GM06990 (cell line): ENCODE results near the gene KIZ.

Experiments
- DNase-seq: peaks from one replicate; pipeline ENCODE4 v3.0.0-alpha.2; 2011; ENCODE audit not compliant: insufficient read length; ENCODE audit errors: extremely low read depth
- H3K27me3 ChIP-seq: replicated peaks from 2 replicates; pipeline ENCODE4 v1.6.0; 2011; ENCODE audit warnings: low read length; ENCODE audit not compliant: control insufficient read depth, insufficient read depth
- H3K36me3 ChIP-seq: 2 replicates; pipeline ENCODE4 v1.5.1; 2011; ENCODE audit warnings: low read length; ENCODE audit not compliant: control insufficient read depth, insufficient read depth
- H3K4me3 ChIP-seq: replicated peaks from 2 replicates; pipeline ENCODE4 v1.5.1; 2011; ENCODE audit warnings: low read depth, mild to moderate bottlenecking, control low read depth, low read length
- TF ChIP-seq, protein P1 (sequence below): IDR thresholded peaks from 2 replicates; pipeline ENCODE4 v1.5.1; 2011; ENCODE audit warnings: low read length, control low read depth, mild to moderate bottlenecking, inconsistent platforms; ENCODE audit not compliant: insufficient read depth, poor library complexity, severe bottlenecking

KIZ gene

DNA sequence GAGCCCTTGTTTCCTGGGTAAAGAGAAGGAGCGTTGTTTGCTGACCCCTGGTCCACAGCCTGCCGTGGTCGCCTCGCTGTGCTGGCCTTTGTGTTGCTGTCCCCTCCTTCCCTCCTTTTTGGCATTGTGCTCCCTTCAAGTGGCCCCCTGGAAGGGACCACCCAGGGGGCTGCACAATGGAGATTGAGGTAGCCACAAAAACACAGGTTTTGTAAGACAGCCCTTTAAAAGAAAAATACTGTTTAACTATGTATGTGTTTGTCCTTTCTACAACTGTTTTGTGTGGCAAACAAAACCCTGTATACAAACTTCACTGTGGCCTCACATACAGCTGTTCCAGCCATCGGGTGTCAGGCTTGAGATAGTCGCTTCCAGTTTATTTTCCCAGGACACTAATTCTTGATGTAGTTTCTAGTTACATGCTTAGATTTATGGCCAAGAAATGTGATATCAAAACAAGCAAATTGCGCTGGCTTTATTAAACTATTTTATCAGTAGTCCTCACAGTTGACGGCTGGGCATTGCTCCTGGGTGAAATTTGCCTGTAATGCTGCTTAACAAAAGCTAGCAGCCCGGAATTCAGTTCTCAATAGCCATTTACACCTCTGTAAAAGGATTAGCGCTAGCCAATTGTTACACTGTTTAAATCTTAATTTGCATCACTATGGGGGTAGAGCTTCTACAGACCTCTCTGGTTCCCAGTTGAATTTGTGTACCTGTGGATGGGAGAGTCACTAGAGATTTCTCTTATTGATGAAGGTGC lies 64.1 kb downstream of the KIZ start:
- Histone ChIP-seq H3K27me3 (no peaks in the 10 kb centered on the region), H3K36me3 (no peaks in the 10 kb centered on the region), H3K4me3 (no peak overlapping the region)
- TF ChIP-seq, protein P1, sequence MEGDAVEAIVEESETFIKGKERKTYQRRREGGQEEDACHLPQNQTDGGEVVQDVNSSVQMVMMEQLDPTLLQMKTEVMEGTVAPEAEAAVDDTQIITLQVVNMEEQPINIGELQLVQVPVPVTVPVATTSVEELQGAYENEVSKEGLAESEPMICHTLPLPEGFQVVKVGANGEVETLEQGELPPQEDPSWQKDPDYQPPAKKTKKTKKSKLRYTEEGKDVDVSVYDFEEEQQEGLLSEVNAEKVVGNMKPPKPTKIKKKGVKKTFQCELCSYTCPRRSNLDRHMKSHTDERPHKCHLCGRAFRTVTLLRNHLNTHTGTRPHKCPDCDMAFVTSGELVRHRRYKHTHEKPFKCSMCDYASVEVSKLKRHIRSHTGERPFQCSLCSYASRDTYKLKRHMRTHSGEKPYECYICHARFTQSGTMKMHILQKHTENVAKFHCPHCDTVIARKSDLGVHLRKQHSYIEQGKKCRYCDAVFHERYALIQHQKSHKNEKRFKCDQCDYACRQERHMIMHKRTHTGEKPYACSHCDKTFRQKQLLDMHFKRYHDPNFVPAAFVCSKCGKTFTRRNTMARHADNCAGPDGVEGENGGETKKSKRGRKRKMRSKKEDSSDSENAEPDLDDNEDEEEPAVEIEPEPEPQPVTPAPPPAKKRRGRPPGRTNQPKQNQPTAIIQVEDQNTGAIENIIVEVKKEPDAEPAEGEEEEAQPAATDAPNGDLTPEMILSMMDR: no peak
- no peak for DNase-seq

DNA sequence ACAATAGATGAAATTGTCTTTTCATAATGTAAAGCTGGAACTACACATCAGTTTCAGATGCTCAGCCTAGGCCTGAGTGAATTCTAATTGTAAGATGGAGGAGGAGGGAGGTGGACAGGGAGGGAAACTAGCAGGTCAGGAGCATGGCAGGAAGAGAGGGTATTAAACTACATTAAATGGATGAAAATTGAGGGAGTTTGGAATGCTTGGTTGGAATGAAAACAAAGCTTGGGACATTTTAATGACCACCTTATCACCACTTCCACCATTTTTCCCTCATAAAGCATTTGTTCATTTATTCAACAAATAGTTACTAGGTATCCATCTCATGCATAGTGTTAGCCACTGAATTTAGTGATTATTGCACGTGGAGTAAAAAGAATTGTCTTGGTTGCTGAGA lies 65.0 kb downstream of the KIZ start:
- Histone ChIP-seq H3K4me3 (no peak overlapping the region), H3K27me3 (no peaks in the 10 kb centered on the region), H3K36me3 (no peaks in the 10 kb centered on the region)
- DNase-seq: no peak
- TF ChIP-seq, protein P1: no peak

DNA sequence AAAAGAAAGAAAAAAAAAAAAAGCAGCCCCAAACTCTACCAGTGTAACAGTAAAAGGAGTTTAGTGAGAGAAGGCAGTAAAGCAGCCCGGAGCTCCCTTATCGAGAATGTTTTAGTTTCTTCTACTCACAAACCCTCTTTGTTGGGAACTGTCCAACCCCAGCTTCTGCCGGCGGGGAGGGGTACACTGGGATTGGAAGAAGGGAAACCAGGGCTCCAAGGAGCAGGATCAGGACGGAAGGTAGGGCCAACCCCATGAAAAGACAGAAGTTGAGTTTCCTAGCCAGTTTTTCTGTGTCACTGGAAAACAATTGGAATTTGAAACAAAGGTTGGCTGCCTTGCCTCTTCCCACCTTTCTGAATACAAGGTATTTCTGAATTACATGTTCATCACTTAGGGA lies 66.0 kb downstream of the KIZ start:
- Histone ChIP-seq H3K27me3 (no peaks in the 10 kb centered on the region), H3K36me3 (no peaks in the 10 kb centered on the region), H3K4me3 (no peak overlapping the region)
- DNase-seq: no peak
- TF ChIP-seq, protein P1: no peak

DNA sequence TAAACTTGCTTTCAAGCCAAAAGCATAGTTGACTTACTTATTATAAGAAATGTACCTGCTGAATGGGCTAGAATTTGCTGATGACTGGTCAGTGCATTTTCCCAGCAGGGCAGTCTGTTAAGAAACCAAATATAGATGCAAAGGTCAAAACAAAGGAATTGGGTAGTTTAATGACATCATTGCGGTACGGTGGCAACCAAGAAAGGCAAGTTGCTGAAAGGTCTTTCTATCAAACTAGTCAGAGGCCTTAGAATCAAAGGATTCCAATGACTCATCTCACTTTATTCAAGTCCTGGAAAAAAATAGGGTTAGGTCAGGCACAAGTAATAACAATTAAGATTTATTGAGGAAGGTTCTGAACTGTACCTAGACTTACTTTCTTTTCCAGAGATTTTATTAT lies 76.4 kb downstream of the KIZ start:
- TF ChIP-seq, protein P1: no peak
- no peak overlapping the region for H3K4me3 ChIP-seq

DNA sequence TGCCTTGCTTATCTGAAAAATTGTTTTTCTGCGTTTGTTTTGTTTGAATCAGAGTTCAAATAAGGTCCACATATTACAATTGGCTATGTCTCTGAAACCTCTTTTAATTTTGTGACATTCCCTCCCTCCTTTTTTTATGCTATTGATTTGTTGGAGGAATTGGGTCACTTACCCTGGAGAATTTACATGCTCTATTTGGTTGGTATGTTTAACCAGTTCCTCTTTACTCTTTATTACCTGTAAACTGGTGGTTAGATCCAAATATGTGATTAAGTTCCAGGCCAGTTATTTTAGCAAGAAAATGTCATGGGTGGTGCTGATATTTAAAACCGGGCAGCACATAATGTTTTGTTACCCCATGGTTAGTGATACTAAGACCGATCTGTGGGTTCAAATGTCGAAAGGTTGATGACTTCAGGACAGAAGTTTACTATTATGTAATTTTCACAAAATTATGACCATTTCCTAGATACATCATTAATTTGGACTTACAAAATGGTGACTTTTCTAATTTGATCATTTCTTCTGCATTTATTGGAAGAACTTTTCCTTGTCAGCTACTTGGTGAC lies 77.3 kb downstream of the KIZ start:
- Histone ChIP-seq H3K36me3 (no peaks in the 10 kb centered on the region), H3K4me3 (no peak overlapping the region), H3K27me3 (no peaks in the 10 kb centered on the region)
- no peak for DNase-seq
- TF ChIP-seq, protein P1: no peak

More for the DNA sequence above, 76.4 kb downstream of the KIZ start:
- H3K36me3 ChIP-seq: no peaks in the 10 kb centered on the region
- H3K27me3 ChIP-seq: no peaks in the 10 kb centered on the region
- no peak for DNase-seq
